ENCODE measurements around the gene SLC5A1.

DNA sequence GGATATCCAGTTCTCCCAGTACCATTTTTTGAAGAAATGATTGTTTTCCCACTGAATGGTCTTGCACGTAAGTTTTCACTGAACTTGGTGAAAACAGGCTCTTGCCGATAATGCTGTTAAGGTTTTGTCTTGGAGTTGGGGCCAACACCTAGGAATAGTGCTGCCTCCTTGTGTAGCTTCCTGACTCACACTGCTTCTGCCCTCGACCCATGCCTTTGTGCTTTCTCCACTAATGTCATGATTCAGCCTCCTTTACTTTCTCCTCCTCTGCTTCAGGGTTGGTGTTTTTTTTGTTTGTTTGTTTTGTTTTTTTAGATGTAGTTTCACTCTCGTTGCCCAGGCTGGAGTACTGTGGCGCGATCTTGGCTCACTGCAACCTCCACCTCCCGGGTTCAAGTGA lies 30.2 kb downstream of the SLC5A1 start:
- TF ChIP-seq POLR2A (IDR thresholded peaks at IDR 0.05; ENCODE audit: control extremely low read depth in 1 of 2, low read depth in 2 of 2, low read length in 2 of 2) (no peak), SUZ12 (IDR thresholded peaks at IDR 0.05; ENCODE audit: low read length) (no peak)
- TF ChIP-seq, protein P1, sequence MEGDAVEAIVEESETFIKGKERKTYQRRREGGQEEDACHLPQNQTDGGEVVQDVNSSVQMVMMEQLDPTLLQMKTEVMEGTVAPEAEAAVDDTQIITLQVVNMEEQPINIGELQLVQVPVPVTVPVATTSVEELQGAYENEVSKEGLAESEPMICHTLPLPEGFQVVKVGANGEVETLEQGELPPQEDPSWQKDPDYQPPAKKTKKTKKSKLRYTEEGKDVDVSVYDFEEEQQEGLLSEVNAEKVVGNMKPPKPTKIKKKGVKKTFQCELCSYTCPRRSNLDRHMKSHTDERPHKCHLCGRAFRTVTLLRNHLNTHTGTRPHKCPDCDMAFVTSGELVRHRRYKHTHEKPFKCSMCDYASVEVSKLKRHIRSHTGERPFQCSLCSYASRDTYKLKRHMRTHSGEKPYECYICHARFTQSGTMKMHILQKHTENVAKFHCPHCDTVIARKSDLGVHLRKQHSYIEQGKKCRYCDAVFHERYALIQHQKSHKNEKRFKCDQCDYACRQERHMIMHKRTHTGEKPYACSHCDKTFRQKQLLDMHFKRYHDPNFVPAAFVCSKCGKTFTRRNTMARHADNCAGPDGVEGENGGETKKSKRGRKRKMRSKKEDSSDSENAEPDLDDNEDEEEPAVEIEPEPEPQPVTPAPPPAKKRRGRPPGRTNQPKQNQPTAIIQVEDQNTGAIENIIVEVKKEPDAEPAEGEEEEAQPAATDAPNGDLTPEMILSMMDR (IDR thresholded peaks at IDR 0.05; ENCODE audit: control extremely low read depth in 1 of 3, insufficient read depth in 1 of 3, low read depth in 1 of 3, low read length in 3 of 3): no peak

Data from H1 (cell line).